Measurements from ENCODE around the gene NEK8.

GRCh38 chr17:28765038-28765437 is 36.5 kb downstream of the NEK8 start:
- no peak for TF ChIP-seq CTCF (IDR thresholded peaks at IDR 0.05; ENCODE audit: low read length)
- TF ChIP-seq EZH2 (IDR thresholded peaks at IDR 0.05; ENCODE audit: borderline replicate concordance, low read length), result no peak

All from OCI-LY1 (cell line).